SKM-1 (cell line): ENCODE data around the gene MAMDC2.
"Not testable (repeated sequence)": the region's sequence is repeated elsewhere in the genome, so short reads cannot be mapped to it uniquely, and the experiment has no call there.

Experiments
- DNase-seq: peaks from one replicate; lab custom pipeline; 2025; ENCODE audit not compliant: unreplicated experiment; lab: John Stamatoyannopoulos, UW

MAMDC2 gene

GRCh38 chr9:70038171-70038621, 5.5 kb upstream of the MAMDC2 start:
- DNase-seq = not testable (repeated sequence)

GRCh38 chr9:70040376-70040903, 3.2 kb upstream of the MAMDC2 start:
- DNase-seq = no peak

- DNase-seq = no peak
Observed at GRCh38 chr9:70042461-70043215, 1.0 kb upstream of the MAMDC2 start.

- no peak for DNase-seq
Observed at GRCh38 chr9:70043285-70043684, 363 bp upstream of the MAMDC2 start.

GRCh38 chr9:70044490-70045307, 1.1 kb downstream of the MAMDC2 start:
- no peak for DNase-seq

- DNase-seq = no peak
Observed at GRCh38 chr9:70045452-70045851, 1.8 kb downstream of the MAMDC2 start.

GRCh38 chr9:70046274-70047070, 2.8 kb downstream of the MAMDC2 start:
- DNase-seq = no peak

- no peak for DNase-seq
Observed at GRCh38 chr9:70049236-70049635, 5.6 kb downstream of the MAMDC2 start.

- no peak for DNase-seq
Observed at GRCh38 chr9:70049672-70050271, 6.1 kb downstream of the MAMDC2 start.

GRCh38 chr9:70052768-70053167, 9.1 kb downstream of the MAMDC2 start:
- DNase-seq = no peak

- no peak for DNase-seq
Observed at GRCh38 chr9:70053864-70054263, 10.2 kb downstream of the MAMDC2 start.

- no peak for DNase-seq
Observed at GRCh38 chr9:70054521-70054920, 10.9 kb downstream of the MAMDC2 start.

GRCh38 chr9:70055406-70056210, 12.0 kb downstream of the MAMDC2 start:
- no peak for DNase-seq

- DNase-seq = no peak
Observed at GRCh38 chr9:70056211-70056944, 12.7 kb downstream of the MAMDC2 start.

- no peak for DNase-seq
Observed at GRCh38 chr9:70058569-70059116, 15.0 kb downstream of the MAMDC2 start.

- no peak for DNase-seq
Observed at GRCh38 chr9:70060148-70060882, 16.7 kb downstream of the MAMDC2 start.

- DNase-seq = no peak
Observed at GRCh38 chr9:70060883-70061507, 17.3 kb downstream of the MAMDC2 start.

- DNase-seq = no peak
Observed at GRCh38 chr9:70061776-70062175, 18.1 kb downstream of the MAMDC2 start.
